Mesodermal cell (in vitro differentiated cells): ENCODE data around the gene ZFYVE21.

ENCODE experiments used
- H3K27ac ChIP-seq: 2 replicates; pipeline ENCODE4 v1.7.0; 2013; ENCODE audit warnings: mild to moderate bottlenecking, low read depth, low read length, moderate library complexity; ENCODE audit not compliant: severe bottlenecking
- H3K36me3 ChIP-seq: 2 replicates; pipeline ENCODE4 v1.7.1; 2013; ENCODE audit warnings: mild to moderate bottlenecking, low read length, moderate library complexity; ENCODE audit not compliant: control insufficient read depth, insufficient read depth
- H3K4me1 ChIP-seq: one replicate; pipeline ENCODE4 v1.7.1; 2013; ENCODE audit warnings: mild to moderate bottlenecking, low read length; ENCODE audit not compliant: insufficient read depth, control insufficient read depth, poor library complexity, severe bottlenecking
- H3K4me3 ChIP-seq: 2 replicates; pipeline ENCODE4 v1.7.0; 2013; ENCODE audit warnings: low read length, control low read depth, mild to moderate bottlenecking; ENCODE audit not compliant: insufficient read depth, poor library complexity, severe bottlenecking; ENCODE audit errors: extremely low read depth
- H3K9me3 ChIP-seq: 2 replicates; pipeline ENCODE4 v1.7.1; 2013; ENCODE audit warnings: mild to moderate bottlenecking, low read length, moderate library complexity; ENCODE audit not compliant: control insufficient read depth
- WGBS, 2 experiments: methylation state at CpG; one replicate each; pipeline ENCODE4 v1.1.5; 2013; ENCODE audit warnings: missing lambda C conversion rate in 2 of 2; ENCODE audit not compliant: insufficient coverage in 2 of 2; 5-methylcytosine and 5-hydroxymethylcytosine counted together

Gene ZFYVE21

GRCh38 chr14:103740991-103741689 is 25.5 kb downstream of the ZFYVE21 start:
- peaks cover 4% of the 10 kb centered on the region for H3K36me3 ChIP-seq
- no peak overlapping the region for H3K27ac ChIP-seq
- no peak overlapping the region for H3K4me3 ChIP-seq
- 87 to 93% methylated on average over 7 to 11 of the region's 14 CpGs for WGBS, 2 experiments
- peaks cover 10% of the 10 kb centered on the region for H3K4me1 ChIP-seq
- no peaks in the 10 kb centered on the region for H3K9me3 ChIP-seq

DNA sequence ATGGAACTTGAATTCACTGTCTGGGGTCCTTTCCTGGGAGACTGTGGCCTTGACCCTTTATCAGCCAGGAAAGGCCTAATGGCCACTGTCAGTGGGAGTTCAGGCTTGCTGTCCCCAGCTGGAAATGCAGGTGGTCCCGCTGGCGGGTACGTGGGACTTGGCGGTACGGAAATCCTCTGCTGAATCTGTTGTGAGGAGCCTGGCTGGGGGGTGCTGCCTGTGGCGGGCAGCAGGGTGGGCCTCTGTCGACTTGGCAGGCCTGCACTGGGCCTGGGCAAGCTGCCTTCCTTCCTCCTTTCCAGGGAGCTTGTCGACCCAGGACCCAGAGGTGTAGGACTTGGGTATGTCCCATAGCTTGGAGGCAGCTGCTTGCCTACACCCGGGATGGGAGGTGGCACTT is 26.3 kb downstream of the ZFYVE21 start:
- no peak overlapping the region for H3K27ac ChIP-seq
- no peaks in the 10 kb centered on the region for H3K9me3 ChIP-seq
- peaks cover 4% of the 10 kb centered on the region for H3K36me3 ChIP-seq
- H3K4me3 ChIP-seq = no peak overlapping the region
- peaks cover 10% of the 10 kb centered on the region for H3K4me1 ChIP-seq
- WGBS, 2 experiments = 97 to 98% methylated on average over 6 to 7 of the region's 9 CpGs

DNA sequence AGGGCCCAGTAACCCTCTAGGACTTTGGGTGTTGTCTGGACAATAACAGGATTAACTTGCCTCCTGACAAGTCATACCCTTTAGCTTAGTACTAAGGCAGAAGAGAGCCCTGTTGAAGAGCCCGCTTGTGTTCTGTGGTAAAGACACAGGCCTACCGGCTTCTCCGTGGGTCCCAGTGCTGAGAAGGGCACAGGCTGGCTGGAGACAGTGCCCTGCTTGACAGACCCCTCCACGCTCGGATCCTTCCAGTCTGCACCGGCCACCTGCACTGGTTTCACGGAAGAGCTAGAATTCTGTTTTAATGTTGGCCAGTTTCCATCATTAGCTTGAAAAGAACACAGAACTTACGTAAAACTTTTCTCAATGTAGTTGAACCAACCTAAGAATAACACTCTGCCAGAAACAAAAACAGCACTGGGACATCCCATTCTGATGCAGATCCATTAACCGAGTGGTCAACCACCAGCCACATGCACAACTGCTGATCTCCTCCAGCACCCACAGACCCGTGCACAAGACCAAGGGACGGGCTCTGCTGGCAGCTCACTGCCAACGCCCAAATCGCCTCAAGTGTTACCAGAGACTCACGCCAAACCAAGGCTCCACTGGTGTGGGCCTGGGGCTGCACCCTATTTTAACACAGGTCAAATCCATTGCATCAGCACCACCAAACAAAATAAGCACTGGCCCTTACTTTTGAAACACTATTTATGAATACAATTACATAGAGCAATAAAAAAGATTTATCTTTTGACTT is 27.1 kb downstream of the ZFYVE21 start:
- Histone ChIP-seq H3K27ac (no peak overlapping the region), H3K4me3 (no peak overlapping the region), H3K36me3 (peaks cover 4% of the 10 kb centered on the region), H3K9me3 (no peaks in the 10 kb centered on the region), H3K4me1 (peaks cover 10% of the 10 kb centered on the region)
- WGBS, 2 experiments = 92 to 93% methylated on average over 13 of the region's 14 CpGs

DNA sequence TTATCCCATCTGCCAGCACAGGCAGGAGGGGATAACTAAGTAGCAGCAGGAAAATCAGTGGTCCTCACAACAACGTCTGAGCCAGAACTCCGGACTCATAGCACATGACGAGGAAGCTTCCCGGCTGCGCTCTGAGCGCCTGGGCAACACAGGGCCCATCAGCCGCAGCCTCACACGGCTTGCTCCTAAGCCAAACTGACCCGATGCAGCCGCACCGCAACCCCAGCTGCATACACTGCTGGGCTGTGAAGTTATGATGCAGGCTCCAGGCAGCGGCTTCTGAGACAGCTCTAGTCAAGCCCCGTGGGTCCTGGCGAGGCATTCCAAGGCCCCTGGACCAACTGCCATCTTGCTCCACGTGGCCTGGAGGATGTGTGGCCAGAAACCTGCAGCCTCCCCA is 28.1 kb downstream of the ZFYVE21 start:
- Histone ChIP-seq H3K4me1 (peaks cover 10% of the 10 kb centered on the region), H3K4me3 (no peak overlapping the region), H3K9me3 (no peaks in the 10 kb centered on the region), H3K27ac (no peak overlapping the region), H3K36me3 (peaks cover 1% of the 10 kb centered on the region)
- 93% methylated on average over 11 to 15 of the region's 15 CpGs for WGBS, 2 experiments

DNA sequence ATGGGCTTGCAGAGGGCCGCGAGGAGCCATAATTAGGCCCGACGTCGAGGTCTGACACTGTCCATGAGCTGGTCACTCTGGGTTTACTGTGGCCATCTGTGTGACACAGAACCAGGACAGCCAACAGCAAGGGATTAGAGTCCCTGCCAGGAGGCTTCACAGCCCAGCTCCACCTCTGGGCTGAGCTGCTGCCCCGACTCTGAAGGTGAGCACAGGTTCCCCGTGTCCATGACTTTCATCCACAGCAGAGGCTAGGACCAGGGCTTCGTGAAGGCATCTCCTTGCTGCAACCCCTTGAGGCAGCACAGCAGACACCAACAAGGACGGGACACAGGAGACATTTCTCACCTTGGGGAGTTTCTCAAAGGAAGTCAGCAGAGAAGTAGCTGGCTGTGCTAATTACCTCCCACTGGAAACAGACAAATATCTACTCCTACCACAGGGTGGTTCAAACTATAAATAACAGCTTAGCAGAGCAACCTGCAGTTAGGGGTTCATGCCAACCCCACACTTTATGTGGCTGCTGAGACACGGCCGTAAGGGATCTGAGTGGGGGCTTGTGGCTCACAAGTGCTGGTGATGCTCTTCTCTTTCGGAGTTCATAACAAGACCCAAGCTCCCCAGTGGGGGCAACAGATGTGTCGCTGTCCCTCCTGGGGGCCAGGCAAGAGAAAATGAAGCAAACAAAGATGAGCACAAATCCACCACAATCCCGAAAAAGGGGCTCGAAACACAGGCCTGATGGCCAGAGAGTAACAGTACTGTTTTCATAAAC is 29.2 kb downstream of the ZFYVE21 start:
- no peaks in the 10 kb centered on the region for H3K9me3 ChIP-seq
- peaks cover 10% of the 10 kb centered on the region for H3K4me1 ChIP-seq
- H3K4me3 ChIP-seq = no peak overlapping the region
- H3K27ac ChIP-seq = no peak overlapping the region
- WGBS, 2 experiments = 90 to 93% methylated on average over 11 to 14 of the region's 15 CpGs
- H3K36me3 ChIP-seq = no peaks in the 10 kb centered on the region

GRCh38 chr14:103745424-103745823 is 29.8 kb downstream of the ZFYVE21 start:
- Histone ChIP-seq H3K4me1 (peaks cover 10% of the 10 kb centered on the region), H3K27ac (no peak overlapping the region)

GRCh38 chr14:103746701-103747100 is 31.1 kb downstream of the ZFYVE21 start:
- no peak overlapping the region for H3K27ac ChIP-seq
- no peaks in the 10 kb centered on the region for H3K36me3 ChIP-seq
- H3K4me1 ChIP-seq = peaks cover 2% of the 10 kb centered on the region
- 87 to 93% methylated on average over 5 to 10 of the region's 10 CpGs for WGBS, 2 experiments
- H3K9me3 ChIP-seq = no peaks in the 10 kb centered on the region
- no peak overlapping the region for H3K4me3 ChIP-seq

More at GRCh38 chr14:103745424-103745823, 29.8 kb downstream of the ZFYVE21 start:
- WGBS, 2 experiments = 96 to 97% methylated on average over 4 to 5 of the region's 5 CpGs
- no peaks in the 10 kb centered on the region for H3K9me3 ChIP-seq
- H3K36me3 ChIP-seq = no peaks in the 10 kb centered on the region
- H3K4me3 ChIP-seq = no peak overlapping the region

- WGBS, 2 experiments = 91 to 100% methylated on average over 4 to 5 of the region's 5 CpGs
- Histone ChIP-seq H3K4me3 (no peak overlapping the region), H3K36me3 (no peaks in the 10 kb centered on the region), H3K9me3 (no peaks in the 10 kb centered on the region), H3K4me1 (no peaks in the 10 kb centered on the region), H3K27ac (no peak overlapping the region)
Observed at GRCh38 chr14:103748534-103748857, 32.9 kb downstream of the ZFYVE21 start.

- no peak overlapping the region for H3K27ac ChIP-seq
- no peaks in the 10 kb centered on the region for H3K4me1 ChIP-seq
- H3K4me3 ChIP-seq = no peak overlapping the region
- H3K9me3 ChIP-seq = no peaks in the 10 kb centered on the region
- 94 to 95% methylated on average over 2 to 3 of the region's 5 CpGs for WGBS, 2 experiments
- no peaks in the 10 kb centered on the region for H3K36me3 ChIP-seq
Observed at GRCh38 chr14:103749452-103749851, 33.8 kb downstream of the ZFYVE21 start.

- H3K9me3 ChIP-seq = no peaks in the 10 kb centered on the region
- H3K4me3 ChIP-seq = no peak overlapping the region
- 94 to 95% methylated on average over 2 to 3 of the region's 5 CpGs for WGBS, 2 experiments
- no peak overlapping the region for H3K27ac ChIP-seq
- H3K36me3 ChIP-seq = no peaks in the 10 kb centered on the region
- no peaks in the 10 kb centered on the region for H3K4me1 ChIP-seq
Observed at GRCh38 chr14:103749860-103750259, 34.2 kb downstream of the ZFYVE21 start.
